ENCODE data around the gene SNX32.
"Not testable (repeated sequence)": the region's sequence is repeated elsewhere in the genome, so short reads cannot be mapped to it uniquely, and the experiment has no call there.

The SNX32 gene

DNA sequence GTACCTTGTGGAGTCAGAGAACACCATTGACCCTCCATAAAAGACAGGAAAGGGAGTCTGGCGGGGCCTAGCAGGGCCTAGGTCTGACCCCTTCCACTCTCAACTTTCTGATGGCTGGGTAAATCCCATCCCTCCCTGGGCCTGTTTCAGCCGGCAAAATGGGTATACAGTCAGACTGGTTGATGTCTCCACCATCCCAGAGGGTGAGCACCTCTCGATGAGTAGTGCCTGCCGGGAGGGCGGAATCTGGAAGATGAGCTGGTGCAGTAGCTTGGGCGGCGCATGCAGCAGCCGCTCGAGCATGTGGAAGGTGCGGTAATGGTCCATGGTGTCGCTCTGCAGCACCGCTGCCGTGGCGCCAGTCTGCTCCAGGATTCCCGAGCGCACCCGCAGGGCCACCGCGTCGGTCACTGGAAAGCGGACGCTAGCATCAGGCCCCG lies 54.0 kb downstream of the SNX32 start:
- DNase-seq = no peak

DNA sequence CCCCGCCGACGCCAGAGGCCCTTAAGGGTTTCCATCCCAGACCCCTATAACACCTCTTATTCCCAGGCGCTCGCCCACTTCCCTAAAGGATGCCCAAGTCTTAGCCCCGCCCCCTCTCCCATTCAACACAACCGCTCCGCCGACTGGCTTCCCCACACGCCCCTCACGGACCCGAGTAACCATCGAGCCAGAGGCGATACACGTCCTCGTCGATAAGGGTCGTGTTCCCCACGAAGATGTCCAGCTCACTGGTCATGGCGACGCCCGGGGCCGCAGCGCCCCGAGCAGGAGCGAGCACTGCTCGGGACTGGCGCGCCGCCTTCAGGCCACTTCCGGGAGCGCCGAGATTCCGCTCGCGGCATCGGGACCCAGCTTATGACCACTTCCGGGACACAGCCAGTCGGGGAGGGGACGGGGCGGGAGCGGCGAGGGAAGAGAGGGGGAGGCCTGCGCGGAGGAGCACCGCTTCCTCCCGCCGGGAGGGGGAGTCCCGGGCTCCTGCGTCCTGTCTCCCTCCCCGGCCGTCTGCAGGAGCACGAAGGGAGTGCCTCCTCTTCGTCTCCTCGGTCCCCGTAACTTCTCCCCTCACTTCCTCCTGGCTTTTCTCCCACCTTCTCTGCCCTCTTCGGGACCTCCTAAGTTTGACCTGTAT lies 54.5 kb downstream of the SNX32 start, which contains the start of gene FIBP:
TSS of gene FIBP (minus strand) at position 309 of the 652 bp plus-strand sequence. CDS start at position 256, 53 bp downstream.
- DNase-seq = peak; percentile 96

DNA sequence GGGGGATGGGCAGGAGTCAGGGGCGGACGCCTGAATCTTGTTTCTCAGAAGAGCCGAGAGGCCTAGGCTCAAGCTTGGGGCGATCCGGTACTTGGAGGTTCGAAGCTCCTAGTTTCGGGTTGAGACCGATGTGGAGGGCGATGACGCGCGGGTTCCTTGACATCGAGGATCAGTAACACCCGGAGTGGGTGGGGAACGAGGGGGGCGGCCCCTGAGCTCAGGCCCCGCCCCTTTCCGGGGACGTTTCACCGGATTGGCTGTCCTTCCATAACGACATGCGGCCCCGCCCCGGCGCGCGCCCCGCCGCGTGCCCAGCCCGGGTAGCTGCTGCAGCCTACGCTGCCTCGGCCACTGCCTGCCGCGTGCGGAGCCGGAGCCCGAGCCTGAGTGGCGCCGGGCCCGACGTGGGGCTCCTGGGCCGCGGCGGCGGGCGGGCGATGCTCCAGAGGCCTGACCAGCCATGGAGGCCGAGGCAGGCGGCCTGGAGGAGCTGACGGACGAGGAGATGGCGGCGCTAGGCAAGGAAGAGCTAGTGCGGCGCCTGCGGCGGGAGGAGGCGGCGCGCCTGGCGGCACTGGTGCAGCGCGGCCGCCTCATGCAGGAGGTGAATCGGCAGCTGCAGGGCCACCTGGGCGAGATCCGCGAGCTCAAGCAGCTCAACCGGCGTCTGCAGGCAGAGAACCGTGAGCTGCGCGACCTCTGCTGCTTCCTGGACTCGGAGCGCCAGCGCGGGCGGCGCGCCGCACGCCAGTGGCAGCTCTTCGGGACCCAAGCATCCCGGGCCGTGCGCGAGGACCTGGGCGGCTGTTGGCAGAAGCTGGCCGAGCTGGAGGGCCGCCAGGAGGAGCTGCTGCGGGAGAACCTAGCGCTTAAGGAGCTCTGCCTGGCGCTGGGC lies 56.8 kb downstream of the SNX32 start, which contains the start of gene CCDC85B:
TSS of gene CCDC85B (plus strand) at position 350 of the 895 bp plus-strand sequence. CDS start at position 461, 111 bp downstream.
- DNase-seq = peak; percentile 99

DNA sequence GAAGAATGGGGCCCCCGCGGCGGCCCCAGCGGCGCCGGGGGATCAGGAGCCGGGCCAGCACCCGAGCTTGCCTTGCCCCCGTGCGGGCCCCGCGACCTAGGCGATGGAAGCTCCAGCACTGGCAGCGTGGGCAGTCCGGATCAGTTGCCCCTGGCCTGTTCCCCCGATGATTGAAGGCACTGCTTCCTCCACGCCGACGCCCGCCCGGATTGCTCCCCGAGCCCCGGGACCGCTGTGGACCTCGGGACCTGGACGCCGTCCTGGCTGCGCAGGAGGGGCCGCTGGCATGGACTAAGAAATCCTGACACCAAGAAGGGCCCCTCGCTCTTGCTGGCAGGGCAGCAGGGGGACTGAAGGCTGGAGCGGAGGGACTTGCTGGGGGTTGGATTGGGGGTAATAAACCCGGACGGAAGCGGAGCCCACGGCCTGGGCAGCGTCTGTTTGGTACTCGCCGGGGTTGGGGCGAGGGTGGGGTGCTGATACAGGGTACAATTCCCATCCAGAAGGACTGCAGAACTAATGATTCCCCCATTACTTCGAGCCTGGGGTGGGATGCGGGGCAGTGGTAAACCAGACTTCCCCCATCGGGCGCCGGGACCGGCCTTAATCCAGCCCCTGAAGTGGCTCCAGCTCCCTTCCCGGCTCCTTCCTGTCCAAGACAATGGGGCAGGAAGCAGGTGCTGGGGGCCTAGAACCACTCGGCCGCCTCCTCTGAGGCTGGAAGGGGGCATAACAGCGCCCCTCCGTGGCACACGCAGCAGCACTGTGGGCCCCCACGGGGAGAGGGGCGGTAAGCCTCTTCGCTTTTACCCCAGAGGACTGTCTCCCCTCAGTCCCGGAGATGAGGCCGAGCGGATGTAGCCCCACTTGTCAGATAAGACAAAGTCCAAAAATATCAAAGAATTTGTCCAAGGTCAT lies 57.7 kb downstream of the SNX32 start:
- no peak for DNase-seq

DNA sequence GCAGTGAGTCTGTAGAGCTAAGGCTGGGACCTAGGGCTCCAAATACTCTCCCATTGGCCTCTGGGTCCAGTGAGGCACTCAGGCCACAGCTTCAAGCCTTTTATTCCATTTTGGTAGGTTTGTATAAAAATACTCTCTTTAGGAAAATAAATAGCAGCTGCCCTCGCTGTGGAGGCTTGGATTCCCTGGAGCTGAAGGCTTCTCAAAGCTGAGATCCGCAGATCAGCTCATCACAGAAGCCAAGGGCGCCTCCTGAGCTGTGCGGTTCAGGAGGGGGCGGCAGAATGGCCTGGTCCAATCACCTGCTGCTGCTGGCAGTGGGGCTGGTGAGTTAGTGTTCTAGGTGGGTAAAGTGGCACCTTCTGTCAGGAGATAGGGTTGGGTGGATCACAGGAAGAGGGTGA lies 58.4 kb downstream of the SNX32 start:
- not testable (repeated sequence) for DNase-seq

DNA sequence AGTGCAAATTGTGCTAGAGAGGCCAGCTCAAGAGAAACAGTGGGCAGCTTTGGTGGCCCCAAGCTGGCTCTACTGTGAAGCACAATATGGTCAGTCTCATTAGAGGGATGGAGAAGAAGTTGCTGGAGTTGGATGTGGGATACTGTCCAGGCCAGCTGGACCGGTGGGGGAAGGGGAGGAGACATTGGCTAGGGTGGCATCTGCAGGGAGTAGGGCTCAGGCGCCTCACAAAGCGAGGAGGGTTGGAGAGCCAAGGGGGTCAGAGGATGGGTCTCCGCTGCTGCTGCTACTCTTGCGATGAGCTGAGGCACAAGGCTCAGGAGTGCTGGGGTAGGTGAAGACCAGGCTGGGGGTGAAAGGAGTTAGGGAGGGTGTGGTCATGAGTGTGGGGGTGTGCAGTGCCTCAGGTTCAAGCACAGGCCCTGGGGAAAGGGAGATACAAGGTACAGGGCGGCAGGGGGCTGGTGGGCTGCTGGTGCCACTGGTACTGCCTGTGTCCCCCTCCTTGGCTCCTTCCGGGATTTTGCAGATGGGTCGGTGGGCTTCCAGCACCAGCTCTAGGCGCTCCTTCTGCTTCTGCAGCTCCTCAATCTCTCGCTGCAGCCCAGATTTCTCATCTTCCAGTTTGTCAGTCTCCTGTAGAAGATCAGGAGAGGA lies 59.0 kb downstream of the SNX32 start:
- no peak for DNase-seq

DNA sequence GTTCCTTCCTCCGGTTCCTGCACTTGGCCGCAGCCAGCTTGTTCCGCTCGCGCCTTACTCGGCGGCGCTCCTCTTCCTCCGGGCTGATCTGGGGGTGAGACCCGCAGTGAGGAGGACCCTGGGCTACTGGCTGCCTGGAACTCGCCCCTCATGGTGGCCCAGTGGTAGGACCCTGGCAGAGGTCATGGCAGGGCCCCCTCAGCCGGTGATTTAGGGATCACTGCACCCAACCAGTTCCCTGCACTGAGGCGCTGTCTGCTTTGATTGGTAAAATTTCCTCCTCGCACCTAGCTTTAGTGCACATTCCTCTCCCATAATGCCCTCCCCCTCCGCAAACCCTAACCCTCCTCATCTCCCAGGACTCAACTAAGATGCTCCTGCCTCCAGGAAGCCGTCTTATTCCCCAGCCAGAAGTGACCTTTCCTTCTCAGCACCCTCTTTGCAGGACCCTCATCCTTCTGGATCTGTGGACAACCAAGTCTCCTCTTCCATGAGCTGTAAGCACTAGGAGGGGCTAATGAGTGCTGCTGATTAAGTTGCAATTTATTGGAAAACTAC lies 60.4 kb downstream of the SNX32 start:
- peak; percentile 43 for DNase-seq

DNA sequence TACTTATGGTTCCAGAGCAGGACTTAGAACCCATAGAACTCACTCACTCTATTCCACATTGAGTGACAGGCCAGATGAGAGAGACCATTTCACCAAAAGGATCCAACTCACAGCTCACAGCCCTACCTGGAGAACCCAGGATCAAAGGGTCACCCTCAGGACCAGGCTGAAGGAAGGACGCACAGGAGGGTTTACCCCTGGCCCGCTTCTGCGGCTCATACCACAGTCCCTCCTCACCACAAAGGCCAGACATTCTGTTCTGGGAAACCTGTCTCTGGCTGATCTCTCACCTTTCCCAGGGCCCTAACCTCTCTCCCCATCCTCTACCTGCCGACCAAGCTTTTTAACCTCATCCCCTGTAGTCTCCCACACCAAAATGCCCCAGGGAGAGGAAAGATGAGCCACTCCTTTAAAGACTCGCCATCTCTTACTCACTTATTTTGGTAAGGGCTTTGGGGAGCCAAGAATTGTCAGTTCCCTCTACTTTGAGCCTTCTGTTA lies 61.8 kb downstream of the SNX32 start:
- DNase-seq = no peak

DNA sequence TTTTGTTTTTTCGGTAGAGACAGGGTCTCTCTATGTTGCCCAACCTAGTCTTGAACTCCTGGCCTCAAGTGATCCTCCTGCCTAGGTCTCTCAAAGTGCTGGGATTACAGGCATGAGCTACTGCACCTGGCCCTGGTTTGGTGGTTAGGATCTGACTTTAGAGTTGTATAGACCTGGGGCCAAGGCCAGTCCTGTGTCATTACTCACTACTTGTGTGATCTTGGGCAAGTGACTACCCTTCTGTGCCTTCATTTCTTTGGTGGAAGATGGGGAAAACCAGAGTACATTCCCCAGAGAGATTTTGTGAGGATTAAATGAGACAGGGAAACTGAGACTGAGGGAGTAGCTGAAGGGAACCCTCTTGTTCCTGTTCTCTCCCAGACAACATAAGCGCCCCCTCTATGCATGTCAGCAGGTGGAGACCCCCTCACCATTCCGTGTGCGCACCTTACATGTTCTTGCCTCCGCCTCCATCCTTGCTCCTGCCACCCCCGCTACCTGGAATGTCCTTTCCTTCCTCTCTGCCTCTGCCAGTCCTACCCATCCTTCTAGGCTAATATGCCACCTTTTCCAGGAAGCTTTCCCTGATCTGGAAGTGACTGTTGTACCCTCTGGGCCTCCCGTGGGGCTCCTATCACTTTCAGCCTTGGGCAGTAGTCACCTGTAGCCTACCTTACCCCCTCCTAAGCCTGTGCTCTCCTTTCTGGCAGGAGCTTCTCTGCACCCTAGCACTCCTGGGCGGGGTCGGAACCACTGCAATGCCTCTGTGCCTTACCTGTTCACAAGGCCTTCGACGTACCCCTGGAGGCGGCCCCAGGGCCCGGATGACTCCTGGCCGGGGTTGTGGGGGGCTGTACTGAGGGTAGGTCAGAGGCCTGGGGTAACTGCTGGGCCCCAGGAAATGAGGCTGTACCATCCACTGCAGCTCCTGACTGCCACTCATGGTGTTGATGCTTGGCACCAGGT lies 62.6 kb downstream of the SNX32 start:
- DNase-seq = no peak

DNA sequence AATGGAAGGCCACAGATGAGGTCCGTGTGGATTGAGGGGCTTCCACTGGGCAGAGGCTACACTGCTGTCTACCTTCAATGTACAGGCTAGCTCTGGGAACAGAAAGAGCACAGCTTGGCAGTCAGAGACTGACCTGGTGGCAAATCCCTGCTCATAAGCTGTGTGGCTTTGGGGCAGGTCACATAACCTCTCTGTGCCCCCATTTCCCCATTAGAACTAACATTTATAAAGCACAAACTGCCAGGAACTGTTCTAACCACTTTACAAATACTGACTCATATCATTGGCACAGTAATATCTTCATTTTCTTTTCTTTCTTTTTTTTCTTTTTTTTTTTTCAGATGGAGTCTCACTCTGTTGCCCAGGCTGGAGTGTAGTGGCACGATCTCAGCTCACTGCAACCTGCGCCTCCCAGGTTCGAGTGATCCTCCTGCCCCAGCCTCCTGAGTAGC lies 63.3 kb downstream of the SNX32 start:
- DNase-seq = no peak

DNA sequence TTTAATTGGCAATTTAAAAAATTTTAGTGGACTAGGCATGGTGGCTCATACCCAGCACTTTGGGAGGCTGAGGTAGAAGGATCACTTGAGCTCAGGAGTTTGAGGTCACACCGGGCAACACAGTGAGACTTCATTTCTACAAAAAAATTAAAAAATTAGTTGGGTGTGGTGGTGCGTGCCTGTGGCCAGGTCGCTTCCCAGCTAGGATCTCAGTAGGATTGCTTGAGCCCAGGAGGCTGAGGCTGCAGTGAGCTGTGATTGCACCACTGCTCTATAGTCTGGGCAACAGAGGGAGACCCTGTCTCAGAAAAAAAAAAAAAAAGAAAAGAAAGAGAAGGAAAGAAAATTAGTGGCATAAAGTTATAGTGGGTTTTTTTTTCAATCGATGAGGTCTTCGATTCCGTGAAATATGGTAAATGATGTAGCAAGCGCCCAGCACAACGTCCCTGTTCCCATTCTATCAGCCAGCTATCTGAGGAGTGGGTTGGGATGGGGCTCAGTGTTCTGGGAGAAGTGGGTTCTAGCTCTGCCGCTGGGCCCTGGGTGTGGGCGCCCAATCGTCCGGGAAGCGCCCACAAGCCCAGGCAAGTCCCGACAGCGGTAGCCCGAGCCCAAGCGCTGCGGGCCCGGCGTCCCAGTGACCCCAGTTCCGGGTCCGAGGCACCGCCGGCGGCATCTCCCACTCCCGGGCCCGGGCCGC lies 65.0 kb downstream of the SNX32 start:
- DNase-seq = no peak

DNA sequence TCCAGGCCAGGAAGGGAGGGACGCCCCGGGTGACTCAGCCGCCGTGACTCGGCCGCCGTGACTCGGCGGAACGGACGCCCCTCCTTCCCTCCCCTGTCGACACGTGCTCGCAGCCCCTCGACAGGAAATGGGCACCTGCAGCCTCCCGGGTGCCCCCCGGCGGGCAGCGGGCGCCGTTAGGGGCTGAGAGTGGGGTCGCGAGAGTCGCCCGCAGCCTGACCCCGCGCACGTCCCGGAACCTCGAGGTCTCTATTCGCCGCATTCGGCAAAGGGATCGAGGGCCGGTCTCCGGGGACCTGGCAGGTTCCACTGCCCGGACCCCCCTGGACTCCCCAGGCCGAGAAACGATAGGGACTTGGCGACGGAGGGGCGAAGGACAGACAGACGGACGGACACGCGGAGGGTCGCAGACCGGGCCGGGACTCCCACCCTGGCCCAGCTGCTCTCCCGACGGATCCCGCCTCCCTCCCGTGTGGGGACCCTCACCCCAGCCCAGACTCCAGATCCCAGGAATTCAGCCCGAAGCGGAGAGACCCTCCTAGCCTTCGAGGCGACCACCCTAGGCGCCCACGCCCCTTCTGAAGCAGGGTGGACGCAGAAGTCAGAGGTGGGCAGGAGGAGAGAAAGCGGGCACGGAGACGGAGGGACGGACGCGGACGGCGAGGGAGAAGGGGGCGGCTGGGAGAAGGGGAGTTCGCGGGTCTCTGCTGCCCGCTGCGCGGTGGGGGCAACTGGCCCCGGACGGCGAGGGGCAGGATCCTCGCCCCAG lies 65.8 kb downstream of the SNX32 start:
- peak; percentile 59 for DNase-seq

DNA sequence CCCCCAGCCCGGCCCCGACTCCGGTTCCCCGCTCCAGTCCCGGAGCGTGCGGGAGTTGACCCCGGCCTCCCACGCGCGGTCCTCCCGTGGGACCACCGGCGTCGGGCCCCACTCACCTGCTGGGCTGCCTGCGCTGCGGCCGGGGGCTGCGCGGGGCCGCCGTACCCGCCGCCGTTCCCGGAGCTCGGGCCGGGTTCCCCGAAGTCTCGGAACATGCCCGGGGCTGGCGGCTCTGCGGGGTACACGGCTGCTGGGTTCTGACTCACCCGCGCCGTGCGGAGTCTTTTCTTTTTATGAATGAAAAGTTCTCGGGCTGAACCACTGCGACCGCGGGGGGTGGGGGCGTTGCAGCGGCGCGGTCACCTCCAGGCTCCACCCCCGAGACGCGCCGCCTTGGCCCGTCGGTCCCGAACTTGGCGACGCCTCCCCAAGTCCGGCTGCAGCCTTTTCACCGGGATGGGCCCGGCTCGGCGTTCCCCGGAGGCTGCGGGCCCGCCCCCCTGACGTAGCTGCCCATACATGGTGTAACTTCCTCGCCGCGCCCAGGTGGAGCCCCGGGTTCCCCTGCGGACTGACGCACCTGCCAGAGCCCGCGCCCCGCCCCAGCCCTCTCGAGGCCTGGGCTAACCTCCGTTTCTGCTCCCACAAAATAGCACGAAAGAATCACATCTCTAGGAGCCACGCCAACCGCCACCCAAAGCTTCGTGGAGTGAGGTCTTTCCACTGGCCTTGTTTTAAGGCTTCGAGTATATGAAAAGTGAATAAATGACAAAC lies 66.5 kb downstream of the SNX32 start, which contains the start of gene FOSL1:
TSS of gene FOSL1 (minus strand) at position 264 of the 774 bp plus-strand sequence. CDS start at position 215, 49 bp downstream.
- peak; percentile 86 for DNase-seq

DNA sequence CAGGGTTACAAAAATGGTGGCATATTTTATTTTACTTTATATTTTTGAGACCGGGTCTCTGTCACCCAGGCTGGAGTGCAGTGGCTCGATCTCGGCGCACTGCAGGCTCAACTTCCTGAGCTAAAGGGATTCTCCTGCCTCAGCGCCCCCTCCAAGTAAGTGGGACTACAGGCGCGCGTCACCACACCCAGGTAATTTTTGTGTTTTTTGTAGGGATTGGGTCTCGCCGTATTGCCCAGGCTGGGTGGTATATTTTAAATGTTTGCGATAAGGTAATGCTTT lies 67.1 kb downstream of the SNX32 start:
- DNase-seq = no peak

DNA sequence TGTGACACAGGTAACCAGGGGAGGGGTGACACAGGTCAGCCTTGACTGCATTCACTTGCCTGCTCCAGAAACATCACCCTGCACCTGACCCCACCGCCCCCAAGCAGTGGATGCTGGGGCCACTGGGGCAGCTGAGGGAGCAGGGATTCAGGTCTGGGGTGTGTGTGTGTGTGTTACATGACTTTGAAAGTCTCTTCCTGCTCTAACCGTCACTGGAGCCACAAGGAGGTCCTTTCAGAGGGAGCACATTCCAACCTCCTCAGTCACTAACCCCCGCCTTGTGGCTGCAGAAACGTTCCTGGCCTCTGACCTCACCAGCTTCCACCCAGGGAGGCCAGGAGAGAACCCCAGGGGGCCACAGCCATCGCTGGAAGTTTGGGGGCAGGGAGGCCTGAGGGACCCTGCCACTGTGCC lies 69.3 kb downstream of the SNX32 start:
- no peak for DNase-seq
